ENCODE results near the gene SLX4IP. TPM values are rescaled to one million over a fixed set of nuclear protein-coding genes. Genes with fewer than 3 reads are reported as not detected.

The SLX4IP gene
- total and polyA plus RNA-seq, 2 of the 13 experiments (the other 11 are each of a cell fraction or from before 2014, with no cell fraction given): 3.6 to 7.3 TPM

- TF ChIP-seq ZNF766 (CRISPR knock-in tag; IDR thresholded peaks at IDR 0.05; ENCODE audit: borderline replicate concordance) (no peak), KDM3A (CRISPR knock-in tag; IDR thresholded peaks at IDR 0.05; ENCODE audit: low read depth) (no peak)
Measured at GRCh38 chr20:10669843-10670446, 234.8 kb downstream of the SLX4IP start (continued).

- Histone ChIP-seq H3K9me3 (ENCODE audit: low read length) (no peaks in the 10 kb centered on the region), H3K79me2 (ENCODE audit: insufficient read depth, low read length) (peaks cover 81% of the 10 kb centered on the region), H2AFZ (ENCODE audit: low read length) (no peak overlapping the region), H3K9ac (ENCODE audit: insufficient read depth, low read depth, low read length) (peak overlapping the region; percentile 95), H3K36me3 (replicated peaks in 1 of 2; ENCODE audit: control insufficient read depth in 1 of 2, insufficient read depth in 2 of 2, low read length in 2 of 2) (peaks cover 20 to 30% of the 10 kb centered on the region in 2 experiments), H3K4me1 (ENCODE audit: insufficient read depth, low read length) (peaks cover 68% of the 10 kb centered on the region), H3K27ac (ENCODE audit: extremely low read length, insufficient read depth, low read length) (peak overlapping the region; percentile 89), H3K4me2 (ENCODE audit: low read depth, low read length) (peak overlapping the region; percentile 96), H3K27me3 (ENCODE audit: control insufficient read depth in 1 of 2, insufficient read depth in 2 of 2, low read length in 2 of 2) (no peaks in the 10 kb centered on the region; a peak in 1 of 5 replicates), H4K20me1 (ENCODE audit: insufficient read depth, low read length) (peaks cover 41% of the 10 kb centered on the region), H3K4me3 (replicated peaks in 1 of 3; ENCODE audit: insufficient read depth in 1 of 3, low read depth in 2 of 3, low read length in 3 of 3) (peak overlapping the region; percentile 85 to 94 (median 91))
- intact Hi-C loops (cut with micrococcal nuclease; ENCODE audit: unreplicated experiment): loop anchor here (1.0 to 10.0 kb wide), 7 partner anchors 66 to 874 kb away; no protein-coding TSS in a partner anchor
- FAIRE-seq (peak; percentile 66), ATAC-seq (no peak), DNase-seq (ENCODE audit: low spot score) (peak; percentile 47)
- BruUV-seq (replicated peaks): no TSS peak
- in situ Hi-C loops (cut with HindIII; ENCODE audit: extremely low pct_ligation_motif_present, low pct_unique_long_range_greater_than_20kb): loop anchor here (5.0 kb wide), 2 partner anchors 537 to 872 kb away; no protein-coding TSS in a partner anchor
- POLR2A ChIA-PET: interaction anchor here (0.9 to 5.6 kb wide), 26 partner anchors 6 to 597 kb away, joined by 3 to 104 read pairs (median 5); partner anchors contain the start of genes MKKS and SLX4IP
- CTCF ChIA-PET (ENCODE audit: low intra/inter-chr PET ratio, low total read pairs): no interaction called here
- 15% methylated on average over 18 of the region's 18 CpGs for WGBS (ENCODE audit: low lambda C conversion rate)
- TF ChIP-seq ZNF280D (CRISPR knock-in tag; IDR thresholded peaks at IDR 0.05) (peak; percentile 6; the same call in 1 of the 2 replicates), CC2D1A (CRISPR knock-in tag; IDR thresholded peaks at IDR 0.05) (0 out of 2 replicates have a peak, but pooled peaks have one; percentile 75), ZNF724P (CRISPR knock-in tag; IDR thresholded peaks at IDR 0.05; ENCODE audit: borderline replicate concordance) (0 out of 2 replicates have a peak, but pooled peaks have one; percentile 29), MTF2 (CRISPR knock-in tag; IDR thresholded peaks at IDR 0.05; ENCODE audit: borderline replicate concordance) (0 out of 2 replicates have a peak, but pooled peaks have one; percentile 41), ZSCAN29 (CRISPR knock-in tag; conservative IDR thresholded peaks at IDR 0.05) (0 out of 2 replicates have a peak, but pooled peaks have one; percentile 60), ZMYM2 (CRISPR knock-in tag; IDR thresholded peaks at IDR 0.05) (peak; percentile 49; the same call in 1 of the 2 replicates), ZNF761 (CRISPR knock-in tag; conservative IDR thresholded peaks at IDR 0.05) (0 out of 2 replicates have a peak, but pooled peaks have one; percentile 51), ZNF530 (CRISPR knock-in tag; IDR thresholded peaks at IDR 0.05; ENCODE audit: low read depth) (no peak), ARID4A (CRISPR knock-in tag; IDR thresholded peaks at IDR 0.05; ENCODE audit: borderline replicate concordance) (peak; percentile 10; the same call in 1 of the 2 replicates), SNAI1 (CRISPR knock-in tag; IDR thresholded peaks at IDR 0.05; ENCODE audit: borderline replicate concordance) (no peak), ERF (CRISPR knock-in tag; IDR thresholded peaks at IDR 0.05) (peak; percentile 17; the same call in 1 of the 2 replicates)
Measured at GRCh38 chr20:10670501-10671220, 235.6 kb downstream of the SLX4IP start.
